Brain microvascular endothelial cell (primary cell): ENCODE results near the gene LRP3.
"Not testable (repeated sequence)": the region's sequence is repeated elsewhere in the genome, so short reads cannot be mapped to it uniquely, and the experiment has no call there.

Experiments
- DNase-seq: peaks from one replicate; pipeline ENCODE4 v3.0.0-alpha.2; 2020
- H3K27ac ChIP-seq: fragments of 250-450 bp; sonication (Bioruptor Pico); 2 replicates; pipeline ENCODE4 v1.5.1; 2020; ENCODE audit warnings: mild to moderate bottlenecking, moderate library complexity
- H3K27me3 ChIP-seq: fragments of 250-450 bp; sonication (Bioruptor Pico); replicated peaks from 2 replicates; pipeline ENCODE4 v1.5.1; 2020; ENCODE audit warnings: mild to moderate bottlenecking
- H3K36me3 ChIP-seq: fragments of 250-450 bp; sonication (Bioruptor Pico); replicated peaks from 2 replicates; pipeline ENCODE4 v1.5.1; 2020; ENCODE audit warnings: mild to moderate bottlenecking
- H3K4me3 ChIP-seq: 2 replicates; pipeline ENCODE4 v1.5.1; 2011; ENCODE audit warnings: low read depth, mild to moderate bottlenecking, control low read depth, low read length, moderate library complexity
- CTCF ChIP-seq: IDR thresholded peaks from 2 replicates; pipeline ENCODE4 v1.5.1; 2011; ENCODE audit warnings: low read depth, mild to moderate bottlenecking, moderate library complexity, low read length, control low read depth, inconsistent platforms; ENCODE audit errors: missing control alignments
- in situ Hi-C: cut with HindIII; loops from 2 replicates; pipeline ENCODE4 v1.10.0; 2017; ENCODE audit warnings: low sequenced_read_pairs, low pct_ligation_motif_present

The LRP3 gene

GRCh38 chr19:33186431-33187182 lies 7.5 kb upstream of the LRP3 start:
- H3K36me3 ChIP-seq, result no peaks in the 10 kb centered on the region
- in situ Hi-C loops, result no loop called here
- H3K27me3 ChIP-seq, result no peaks in the 10 kb centered on the region
- H3K27ac ChIP-seq, result no peak overlapping the region
- TF ChIP-seq CTCF, result no peak
- no peak overlapping the region for H3K4me3 ChIP-seq
- no peak for DNase-seq

- no peak for TF ChIP-seq CTCF
- DNase-seq, result no peak
- in situ Hi-C loops, result no loop called here
- H3K27me3 ChIP-seq, result no peaks in the 10 kb centered on the region
- no peak overlapping the region for H3K4me3 ChIP-seq
- H3K36me3 ChIP-seq, result no peaks in the 10 kb centered on the region
- no peak overlapping the region for H3K27ac ChIP-seq
Measured at GRCh38 chr19:33187183-33187540, 7.0 kb upstream of the LRP3 start.

DNA sequence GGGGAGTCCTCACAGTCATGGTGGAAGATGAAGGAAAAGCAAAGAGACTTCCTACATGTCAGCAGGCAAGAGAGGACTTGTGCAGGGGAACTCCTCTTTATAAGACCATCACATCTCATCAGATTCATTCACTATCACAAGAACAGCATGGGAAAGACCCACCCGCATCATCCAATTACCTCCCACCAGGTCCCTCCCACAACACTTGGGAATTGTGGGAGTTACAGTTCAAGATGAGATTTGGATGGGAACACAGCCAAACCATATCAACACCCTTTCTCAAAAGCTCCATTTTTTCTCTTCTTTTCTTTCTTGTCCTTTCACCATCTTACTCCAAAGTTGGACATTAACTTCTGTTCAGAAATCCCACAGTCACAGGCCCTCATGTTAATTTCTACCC lies 4.7 kb upstream of the LRP3 start:
- TF ChIP-seq CTCF, result no peak
- no peak for DNase-seq
- in situ Hi-C loops, result no loop called here

GRCh38 chr19:33191092-33191491 lies 3.0 kb upstream of the LRP3 start:
- in situ Hi-C loops, H3K36me3 ChIP-seq, DNase-seq, H3K27ac ChIP-seq, H3K27me3 ChIP-seq, H3K4me3 ChIP-seq: not testable (repeated sequence)

More for the DNA sequence above, 4.7 kb upstream of the LRP3 start:
- Histone ChIP-seq H3K4me3 (no peak overlapping the region), H3K27me3 (no peaks in the 10 kb centered on the region), H3K27ac (no peak overlapping the region), H3K36me3 (no peaks in the 10 kb centered on the region)

GRCh38 chr19:33191501-33191900 lies 2.6 kb upstream of the LRP3 start:
- DNase-seq, result no peak
- in situ Hi-C loops, result no loop called here

DNA sequence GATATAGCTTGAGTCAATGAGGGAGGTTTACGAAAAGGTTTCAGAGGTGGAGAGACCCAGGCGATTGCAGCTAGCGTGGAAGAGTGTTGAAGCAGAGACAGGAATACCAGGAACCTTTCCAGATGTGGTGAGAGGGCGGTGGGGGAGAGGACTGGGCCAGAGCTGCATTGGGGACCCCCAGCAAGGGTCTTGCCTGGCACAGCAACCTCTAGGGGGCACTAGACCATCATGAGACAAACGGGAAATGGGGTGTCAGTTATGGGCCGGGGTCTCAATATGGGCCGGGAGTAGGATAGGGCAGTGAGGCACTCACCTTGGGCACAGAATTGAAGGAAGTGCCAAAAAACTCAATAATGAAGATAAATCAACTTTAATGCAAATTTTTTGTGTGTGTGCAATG lies 2.1 kb upstream of the LRP3 start:
- H3K27ac ChIP-seq, result no peak overlapping the region
- H3K4me3 ChIP-seq, result no peak overlapping the region
- TF ChIP-seq CTCF, result peak; percentile 58
- no peak for DNase-seq
- no peaks in the 10 kb centered on the region for H3K36me3 ChIP-seq
- in situ Hi-C loops, result no loop called here
- no peaks in the 10 kb centered on the region for H3K27me3 ChIP-seq

More at GRCh38 chr19:33191501-33191900, 2.6 kb upstream of the LRP3 start:
- Histone ChIP-seq H3K27me3 (no peaks in the 10 kb centered on the region), H3K4me3 (no peak overlapping the region), H3K27ac (no peak overlapping the region), H3K36me3 (no peaks in the 10 kb centered on the region)
- TF ChIP-seq CTCF, result no peak
